ENCODE data around the gene RRP7A.

The RRP7A gene

GRCh38 chr22:42462016-42462415 lies 57.6 kb downstream of the RRP7A start:
- Mint-ChIP-seq H3K4me3 (no peak overlapping the region), H3K4me1 (ENCODE audit: low read depth) (no peaks in the 10 kb centered on the region), H3K27ac (no peak overlapping the region), H3K27me3 (peaks cover 45% of the 10 kb centered on the region), H3K36me3 (ENCODE audit: low read depth) (no peaks in the 10 kb centered on the region), H3K9me3 (no peaks in the 10 kb centered on the region)
- intact Hi-C loops (cut with micrococcal nuclease): no loop called here

GRCh38 chr22:42461511-42461910 lies 58.1 kb downstream of the RRP7A start:
- Mint-ChIP-seq H3K4me3 (no peak overlapping the region), H3K27me3 (peaks cover 47% of the 10 kb centered on the region), H3K27ac (no peak overlapping the region), H3K9me3 (no peaks in the 10 kb centered on the region), H3K36me3 (ENCODE audit: low read depth) (no peaks in the 10 kb centered on the region), H3K4me1 (ENCODE audit: low read depth) (no peaks in the 10 kb centered on the region)
- intact Hi-C loops (cut with micrococcal nuclease): no loop called here
